Measurements from ENCODE around the gene GALNT17. TPM values are rescaled to one million over a fixed set of nuclear protein-coding genes. Genes with fewer than 3 reads are reported as not detected.

Gene GALNT17
- total and polyA plus RNA-seq, 11 donors: 16.9 to 116 (median 73.1) TPM

GRCh38 chr7:71613313-71613712 lies 481.4 kb downstream of the GALNT17 start:
- Histone ChIP-seq H3K4me1 (peaks cover 0 to 38% (median 15%) of the 10 kb centered on the region in 12 donors), H3K27me3 (no peaks in the 10 kb centered on the region), H3K27ac (peak overlapping the region in 10 of 12 donors; percentile 26 to 87 (median 74)), H3K36me3 (no peaks in the 10 kb centered on the region), H3K9me3 (peaks cover 0 to 3% (median 0%) of the 10 kb centered on the region in 12 donors), H3K4me3 (no peak overlapping the region)
- ATAC-seq: peak; percentile 46 to 58 (median 51)
- TF ChIP-seq POLR2A (IDR thresholded peaks at IDR 0.05) (no peak), CTCF (IDR thresholded peaks at IDR 0.05) (no peak)
- intact Hi-C loops (cut with DNase I): loop anchor here in 3 of 10 donors (5.0 to 10.0 kb wide), 4 partner anchors 59 to 159 kb away; no protein-coding TSS in a partner anchor
- no peak for DNase-seq
- 3 to 21% (median 8%) methylated on average over 3 of the region's 3 CpGs for WGBS, 4 donors

- Histone ChIP-seq H3K4me3 (no peak overlapping the region), H3K27ac (peak overlapping the region; percentile 21 to 87 (median 74)), H3K9me3 (peaks cover 0 to 6% (median 0%) of the 10 kb centered on the region in 12 donors), H3K27me3 (no peaks in the 10 kb centered on the region), H3K36me3 (no peaks in the 10 kb centered on the region), H3K4me1 (peaks cover 0 to 44% (median 15%) of the 10 kb centered on the region in 12 donors)
- 38 to 44% (median 41%) methylated on average over 5 of the region's 5 CpGs for WGBS, 4 donors
- intact Hi-C loops (cut with DNase I): loop anchor here in 2 of 10 donors (5.0 to 10.0 kb wide), 4 partner anchors 47 to 160 kb away; no protein-coding TSS in a partner anchor
- TF ChIP-seq CTCF (IDR thresholded peaks at IDR 0.05) (peak in 5 of 12 donors; percentile 7 to 29 (median 21)), POLR2A (IDR thresholded peaks at IDR 0.05) (no peak)
- DNase-seq (peak in 4 of 5 donors; percentile 45 to 83 (median 68)), ATAC-seq (peak; percentile 90 to 96 (median 94))
Measured at GRCh38 chr7:71615017-71615416, 483.1 kb downstream of the GALNT17 start.

GRCh38 chr7:71616217-71616616 lies 484.3 kb downstream of the GALNT17 start:
- no peak for TF ChIP-seq POLR2A (IDR thresholded peaks at IDR 0.05)
- peaks cover 0 to 6% (median 0%) of the 10 kb centered on the region in 12 donors for H3K9me3 ChIP-seq
- 92 to 95% (median 93%) methylated on average over 3 of the region's 3 CpGs for WGBS, 4 donors
- no peak overlapping the region for H3K4me3 ChIP-seq
- no peaks in the 10 kb centered on the region for H3K36me3 ChIP-seq
- DNase-seq (no peak), ATAC-seq (no peak)
- intact Hi-C loops (cut with DNase I): loop anchor here in 2 of 10 donors (5.0 to 10.0 kb wide), 4 partner anchors 46 to 161 kb away; no protein-coding TSS in a partner anchor
- H3K27ac ChIP-seq: peak overlapping the region in 9 of 12 donors; percentile 51 to 87 (median 79)
- peaks cover 0 to 44% (median 15%) of the 10 kb centered on the region in 12 donors for H3K4me1 ChIP-seq
- no peaks in the 10 kb centered on the region for H3K27me3 ChIP-seq

- H3K4me1 ChIP-seq: peaks cover 0 to 34% (median 10%) of the 10 kb centered on the region in 12 donors
- TF ChIP-seq CTCF (IDR thresholded peaks at IDR 0.05) (no peak), POLR2A (IDR thresholded peaks at IDR 0.05) (no peak)
- no peaks in the 10 kb centered on the region for H3K27me3 ChIP-seq
- ATAC-seq (no peak), DNase-seq (no peak)
- no peak overlapping the region for H3K27ac ChIP-seq
- intact Hi-C loops (cut with DNase I): loop anchor here in 2 of 10 donors (5.0 to 10.0 kb wide), 4 partner anchors 44 to 163 kb away; no protein-coding TSS in a partner anchor
- no peak overlapping the region for H3K4me3 ChIP-seq
- H3K36me3 ChIP-seq: no peaks in the 10 kb centered on the region
- peaks cover 0 to 6% (median 0%) of the 10 kb centered on the region in 12 donors for H3K9me3 ChIP-seq
- 56 to 79% (median 74%) methylated on average over 2 of the region's 2 CpGs for WGBS, 4 donors
Measured at GRCh38 chr7:71618278-71618677, 486.3 kb downstream of the GALNT17 start.

All from heart left ventricle (tissue), 16 donors.